GM12864 (cell line): ENCODE results near the gene KCNQ5.

ENCODE experiments used
- DNase-seq: peaks from one replicate; pipeline ENCODE4 v3.0.0-alpha.2; 2011; ENCODE audit warnings: low read depth
- H3K4me3 ChIP-seq: 2 replicates; pipeline ENCODE4 v1.5.1; 2011; ENCODE audit warnings: mild to moderate bottlenecking, low read depth, low read length, control low read depth
- TF ChIP-seq, protein P1 (sequence below): IDR thresholded peaks from 2 replicates; pipeline ENCODE4 v1.5.1; 2011; ENCODE audit warnings: low read depth, mild to moderate bottlenecking, moderate library complexity, low read length, control low read depth, inconsistent platforms; ENCODE audit errors: missing control alignments

KCNQ5 gene

DNA sequence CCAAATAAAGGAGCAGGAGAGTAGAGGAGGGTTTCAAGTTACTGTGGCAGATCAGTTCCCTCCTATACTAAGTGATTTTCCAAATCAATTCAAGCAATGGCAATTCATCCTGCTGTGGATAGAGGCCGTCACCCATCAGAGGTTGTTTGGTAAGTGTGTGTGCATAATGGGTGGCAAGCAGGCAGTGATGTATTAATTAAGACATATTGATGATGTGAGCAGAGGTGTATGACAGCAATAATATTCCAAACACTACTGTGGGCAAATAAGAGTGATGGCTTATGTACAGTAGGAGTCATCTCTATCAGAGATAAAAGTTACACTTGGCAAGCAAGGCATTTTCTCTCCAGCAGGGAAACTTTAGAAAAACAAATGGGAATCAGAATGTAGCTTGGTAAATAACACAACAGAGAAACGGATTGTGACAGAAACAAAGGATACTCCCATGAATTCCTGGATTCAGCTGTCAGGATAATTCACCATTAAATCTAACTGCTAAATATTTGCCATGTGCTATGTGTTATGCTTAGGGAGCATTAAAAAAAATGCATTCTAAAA lies 407.1 kb downstream of the KCNQ5 start:
- no peak for DNase-seq
- no peak overlapping the region for H3K4me3 ChIP-seq

GRCh38 chr6:73030257-73030656 lies 408.4 kb downstream of the KCNQ5 start:
- DNase-seq: no peak
- TF ChIP-seq, protein P1, sequence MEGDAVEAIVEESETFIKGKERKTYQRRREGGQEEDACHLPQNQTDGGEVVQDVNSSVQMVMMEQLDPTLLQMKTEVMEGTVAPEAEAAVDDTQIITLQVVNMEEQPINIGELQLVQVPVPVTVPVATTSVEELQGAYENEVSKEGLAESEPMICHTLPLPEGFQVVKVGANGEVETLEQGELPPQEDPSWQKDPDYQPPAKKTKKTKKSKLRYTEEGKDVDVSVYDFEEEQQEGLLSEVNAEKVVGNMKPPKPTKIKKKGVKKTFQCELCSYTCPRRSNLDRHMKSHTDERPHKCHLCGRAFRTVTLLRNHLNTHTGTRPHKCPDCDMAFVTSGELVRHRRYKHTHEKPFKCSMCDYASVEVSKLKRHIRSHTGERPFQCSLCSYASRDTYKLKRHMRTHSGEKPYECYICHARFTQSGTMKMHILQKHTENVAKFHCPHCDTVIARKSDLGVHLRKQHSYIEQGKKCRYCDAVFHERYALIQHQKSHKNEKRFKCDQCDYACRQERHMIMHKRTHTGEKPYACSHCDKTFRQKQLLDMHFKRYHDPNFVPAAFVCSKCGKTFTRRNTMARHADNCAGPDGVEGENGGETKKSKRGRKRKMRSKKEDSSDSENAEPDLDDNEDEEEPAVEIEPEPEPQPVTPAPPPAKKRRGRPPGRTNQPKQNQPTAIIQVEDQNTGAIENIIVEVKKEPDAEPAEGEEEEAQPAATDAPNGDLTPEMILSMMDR: no peak
- no peak overlapping the region for H3K4me3 ChIP-seq

More for the DNA sequence above, 407.1 kb downstream of the KCNQ5 start:
- TF ChIP-seq, protein P1: no peak

DNA sequence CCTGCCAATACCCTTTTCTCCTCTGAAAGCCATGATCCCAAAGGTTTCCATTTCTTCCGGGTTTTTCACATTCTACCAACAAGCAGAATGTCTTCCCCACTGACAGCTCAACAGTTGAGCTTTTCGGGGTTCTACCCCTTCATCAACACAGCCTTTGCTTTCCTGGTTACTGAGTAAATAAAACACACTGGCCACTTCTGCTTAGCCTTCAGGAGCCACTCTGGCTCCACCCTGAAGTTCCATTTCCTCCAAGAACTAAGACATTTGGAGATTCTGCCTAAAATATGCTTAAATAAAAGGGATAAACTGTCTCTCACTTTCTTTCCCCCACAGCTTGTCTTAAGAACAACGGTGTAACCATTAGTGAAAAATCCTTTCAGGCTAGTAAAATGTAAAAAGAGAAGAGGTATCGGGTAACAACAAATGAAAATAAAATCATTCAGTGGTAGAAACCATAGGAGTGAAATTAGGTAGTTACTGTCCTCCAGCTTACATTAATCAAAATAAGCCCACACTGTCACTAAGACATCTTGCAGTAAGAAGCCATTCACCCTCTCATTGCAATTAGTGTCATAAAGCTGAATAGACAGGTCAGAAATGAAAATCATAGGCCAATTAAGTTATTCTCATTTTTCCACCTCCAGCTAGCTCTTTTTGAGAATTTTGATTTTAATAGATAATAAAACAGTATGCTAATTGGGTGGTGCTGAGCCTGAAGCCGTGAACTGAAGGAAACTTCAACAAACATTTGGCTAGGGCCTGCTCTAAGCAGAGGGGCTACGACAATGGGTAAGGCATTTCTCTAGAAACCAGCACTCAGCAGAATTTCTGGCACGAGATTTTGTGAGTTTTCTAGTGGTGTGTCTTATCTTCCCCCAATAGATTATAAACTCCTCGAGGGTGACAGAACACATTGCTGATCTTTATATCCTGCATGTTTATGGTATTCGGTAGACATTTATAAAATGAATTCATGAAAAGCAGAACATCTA lies 409.2 kb downstream of the KCNQ5 start:
- no peak for DNase-seq
- TF ChIP-seq, protein P1: no peak
- no peak overlapping the region for H3K4me3 ChIP-seq

GRCh38 chr6:73032586-73032985 lies 410.7 kb downstream of the KCNQ5 start:
- no peak overlapping the region for H3K4me3 ChIP-seq
- DNase-seq: no peak
- TF ChIP-seq, protein P1: no peak

DNA sequence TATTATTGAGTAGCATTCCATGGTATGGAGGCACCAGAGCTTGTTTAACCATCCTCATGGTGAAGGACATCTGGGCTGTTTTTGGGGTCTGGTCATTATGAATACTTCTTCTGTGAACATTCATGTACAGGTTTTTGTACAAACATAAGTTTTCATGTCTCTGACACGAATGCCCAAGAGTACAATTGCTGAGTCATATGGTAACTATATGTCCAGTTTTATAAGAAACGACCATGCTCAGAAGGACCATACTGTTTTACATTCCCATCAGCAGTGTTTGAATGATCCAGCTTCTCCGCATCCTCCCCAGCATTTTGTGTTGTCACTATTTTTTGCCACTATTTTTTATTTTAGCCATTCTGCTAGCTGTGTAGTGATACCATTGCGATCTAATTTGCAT lies 414.8 kb downstream of the KCNQ5 start:
- TF ChIP-seq, protein P1: no peak
- H3K4me3 ChIP-seq: no peak overlapping the region
- DNase-seq: no peak

GRCh38 chr6:73041051-73041450 lies 419.2 kb downstream of the KCNQ5 start:
- H3K4me3 ChIP-seq: no peak overlapping the region
- DNase-seq: no peak
- TF ChIP-seq, protein P1: no peak
